ENCODE results near the gene MAP4K3. TPM values are rescaled to one million over a fixed set of nuclear protein-coding genes. Genes with fewer than 3 reads are reported as not detected.

The MAP4K3 gene
- polyA plus RNA-seq, 1 donor, result 36.9 TPM

DNA sequence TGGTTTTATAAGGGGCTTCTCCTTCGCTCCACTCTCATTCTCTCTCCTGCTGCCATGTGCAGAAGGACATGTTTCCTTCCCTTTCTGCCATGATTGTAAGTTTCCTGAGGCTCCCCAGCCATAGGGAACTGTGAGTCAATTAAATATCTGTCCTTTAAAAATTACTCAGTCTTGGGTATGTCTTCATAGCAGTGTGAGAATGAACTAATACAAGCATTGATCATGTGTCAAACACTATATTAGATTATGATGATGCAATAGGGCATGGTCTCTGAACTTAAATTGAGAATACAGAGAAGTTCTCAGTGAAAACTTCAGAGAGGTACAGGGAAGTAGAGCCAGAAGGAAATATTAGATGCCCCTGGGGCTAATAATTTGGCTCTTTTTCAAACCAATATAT lies 5.9 kb upstream of the MAP4K3 start:
- no peak for DNase-seq

DNA sequence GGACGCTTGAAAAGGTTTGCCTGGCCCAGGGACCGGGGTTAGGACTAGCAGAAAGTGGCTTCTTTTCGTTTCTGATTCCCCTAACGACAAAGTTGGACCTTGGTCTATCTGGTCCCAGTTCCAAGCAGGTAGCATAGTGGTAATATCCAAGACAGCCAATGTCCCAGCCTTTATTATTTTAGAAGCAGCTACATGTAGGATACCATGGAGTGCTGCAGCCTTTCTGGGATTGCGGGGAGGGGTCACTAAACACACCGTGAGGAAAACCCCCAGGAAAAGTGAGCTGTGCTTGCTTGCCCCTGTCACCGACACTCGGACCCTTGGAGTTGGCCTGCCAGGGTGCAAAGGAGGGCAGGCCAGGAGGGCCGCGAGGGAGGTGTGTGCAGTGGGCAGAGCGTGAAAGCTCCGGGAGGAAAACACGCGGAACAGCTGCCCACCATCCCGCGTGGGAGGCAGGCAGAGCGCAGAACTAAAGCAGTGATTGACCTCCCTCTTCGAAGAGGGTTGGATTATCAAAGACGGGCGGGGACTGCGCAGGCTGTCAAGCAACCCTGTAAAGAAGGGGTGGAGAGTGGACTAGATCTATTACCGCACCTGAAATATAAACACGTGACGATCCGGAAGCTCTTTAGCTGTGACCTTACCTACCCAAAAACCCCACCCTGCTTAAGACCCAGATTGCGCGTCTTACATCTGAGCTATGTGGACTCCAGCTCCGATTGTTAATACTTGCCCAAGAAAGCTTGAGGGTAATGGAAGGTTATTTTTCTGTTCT lies 624 bp upstream of the MAP4K3 start:
- peak; percentile 38 for DNase-seq

DNA sequence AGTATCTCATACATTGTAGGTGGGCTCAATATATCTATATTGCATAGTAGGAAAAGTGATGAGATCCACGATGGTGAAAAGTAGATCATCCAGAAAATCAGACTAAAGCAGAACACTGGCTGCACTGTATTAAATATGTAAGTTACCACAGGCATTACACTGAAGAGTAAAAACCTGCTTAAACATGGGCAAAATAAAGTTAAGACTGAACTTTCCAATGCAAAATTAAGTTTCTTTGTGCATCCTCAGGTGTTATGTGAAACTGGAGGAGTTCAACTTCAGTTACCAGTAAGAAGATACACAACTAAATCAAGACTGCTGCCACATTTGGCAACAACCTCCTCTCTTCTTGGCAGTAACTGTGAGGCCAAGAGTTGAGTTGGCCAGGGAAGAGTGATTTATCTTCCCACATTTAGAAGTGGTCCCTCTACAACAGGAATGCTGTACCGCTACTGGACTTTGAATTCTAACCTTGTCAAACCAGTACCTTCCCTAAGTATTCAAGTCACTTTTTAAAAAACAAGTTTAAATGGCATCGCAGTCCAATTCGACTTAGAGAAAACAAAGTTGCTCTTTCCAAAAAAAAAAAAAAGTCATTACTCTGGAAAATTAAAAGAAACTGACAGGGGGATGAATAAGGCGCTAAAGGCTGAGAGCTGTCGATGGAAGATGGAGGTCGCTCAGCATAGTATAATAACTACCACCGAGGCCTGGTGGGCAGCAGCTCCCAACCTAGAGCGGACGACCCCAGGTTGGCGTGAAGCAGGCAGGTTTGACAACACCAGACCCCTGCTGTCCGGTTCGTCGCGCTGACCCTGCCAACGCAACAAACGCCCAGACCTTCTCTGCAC lies 1.1 kb downstream of the MAP4K3 start:
- DNase-seq, result peak; percentile 41

DNA sequence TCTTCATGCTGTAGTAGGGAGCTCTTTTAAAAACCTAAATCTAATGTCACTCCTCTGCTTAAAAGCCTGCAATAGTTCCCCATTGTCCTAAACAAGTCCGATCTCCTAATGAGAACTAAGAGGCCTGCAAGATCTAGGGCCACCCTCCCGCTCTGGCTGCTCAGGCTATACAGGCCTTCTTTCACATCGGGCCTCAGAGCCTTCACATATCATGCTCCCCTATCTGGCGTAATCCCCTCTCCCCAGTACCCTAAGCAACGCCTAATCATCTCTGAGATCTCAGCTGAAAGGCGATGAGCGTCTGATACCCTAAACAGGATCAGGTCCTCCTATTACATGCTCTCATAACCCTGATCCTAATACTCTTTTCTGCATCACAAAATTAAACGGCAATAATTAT lies 1.9 kb downstream of the MAP4K3 start:
- DNase-seq, result no peak

DNA sequence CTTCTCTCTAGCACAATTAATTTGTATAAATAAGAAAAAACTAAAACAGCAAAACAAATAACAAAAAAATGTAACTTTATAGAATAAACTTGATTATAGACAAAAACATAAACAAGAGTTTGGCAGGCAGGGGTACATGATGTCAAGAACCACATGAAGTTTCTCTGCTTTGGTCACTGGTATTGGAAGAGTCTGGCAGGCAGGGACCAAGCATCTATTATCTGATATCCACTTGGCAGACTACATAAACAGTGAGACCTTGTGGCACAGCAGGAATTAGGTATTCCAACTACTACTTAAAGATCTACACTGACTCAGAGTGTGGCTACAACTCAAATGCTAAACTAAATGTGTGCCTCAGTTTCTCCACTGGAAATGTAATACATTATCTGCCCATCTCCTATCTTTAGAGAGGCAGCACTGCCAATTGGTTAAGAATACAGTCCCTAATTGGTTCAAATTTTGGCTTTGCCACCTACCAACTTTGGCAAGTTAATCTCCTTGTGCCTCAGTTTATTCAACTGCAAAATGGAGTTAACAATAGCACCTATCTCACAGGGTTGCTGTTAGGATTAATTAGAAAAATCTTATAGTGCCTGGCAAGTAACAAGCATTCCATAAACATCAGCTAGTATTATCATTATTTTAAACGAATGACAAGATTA lies 2.7 kb downstream of the MAP4K3 start:
- DNase-seq, result no peak

DNA sequence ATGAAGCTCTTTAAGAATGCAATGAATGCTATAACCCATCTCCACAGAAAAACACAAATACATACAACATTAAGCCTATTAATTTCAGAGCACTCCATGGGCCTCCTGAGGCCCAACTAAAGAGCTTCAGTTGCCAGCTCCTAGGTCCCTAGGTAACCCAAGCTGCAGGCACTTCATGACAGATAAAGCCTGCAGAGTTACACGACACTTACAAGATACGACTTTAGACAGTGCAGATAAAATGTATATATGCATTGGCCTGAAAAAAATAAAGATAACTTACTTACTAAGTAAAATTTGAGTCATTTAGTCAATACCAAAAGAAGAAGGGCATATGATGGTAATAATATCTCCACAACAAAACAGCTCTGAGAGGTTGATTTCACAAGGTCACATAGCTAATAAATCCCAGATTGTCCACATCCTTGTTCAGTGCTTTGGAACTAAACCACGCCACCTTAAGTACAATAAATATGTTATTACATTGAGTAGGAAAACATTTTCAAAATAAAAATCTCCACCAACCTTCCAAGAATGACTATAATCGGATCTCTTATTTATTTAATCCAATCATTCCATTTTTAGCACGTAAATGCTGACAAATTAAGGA lies 3.4 kb downstream of the MAP4K3 start:
- no peak for DNase-seq

DNA sequence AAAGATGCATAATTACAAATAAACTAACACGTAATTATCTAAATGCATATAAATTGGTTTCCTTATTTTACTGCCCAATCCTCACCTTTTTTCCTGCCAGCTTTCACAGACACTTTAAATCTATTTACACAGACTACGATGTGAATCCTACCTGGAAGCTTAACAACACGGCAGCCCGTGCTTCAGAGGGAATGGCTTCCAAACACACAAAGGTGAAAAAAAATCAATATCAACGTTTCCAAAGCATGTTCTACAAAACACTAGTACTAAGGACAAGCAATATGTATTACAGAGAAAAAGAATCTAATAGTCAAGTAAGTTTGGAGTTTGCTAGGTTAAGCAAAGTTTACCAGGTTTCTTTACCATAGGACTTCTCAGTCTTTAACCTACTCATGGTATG lies 4.4 kb downstream of the MAP4K3 start:
- DNase-seq, result no peak

DNA sequence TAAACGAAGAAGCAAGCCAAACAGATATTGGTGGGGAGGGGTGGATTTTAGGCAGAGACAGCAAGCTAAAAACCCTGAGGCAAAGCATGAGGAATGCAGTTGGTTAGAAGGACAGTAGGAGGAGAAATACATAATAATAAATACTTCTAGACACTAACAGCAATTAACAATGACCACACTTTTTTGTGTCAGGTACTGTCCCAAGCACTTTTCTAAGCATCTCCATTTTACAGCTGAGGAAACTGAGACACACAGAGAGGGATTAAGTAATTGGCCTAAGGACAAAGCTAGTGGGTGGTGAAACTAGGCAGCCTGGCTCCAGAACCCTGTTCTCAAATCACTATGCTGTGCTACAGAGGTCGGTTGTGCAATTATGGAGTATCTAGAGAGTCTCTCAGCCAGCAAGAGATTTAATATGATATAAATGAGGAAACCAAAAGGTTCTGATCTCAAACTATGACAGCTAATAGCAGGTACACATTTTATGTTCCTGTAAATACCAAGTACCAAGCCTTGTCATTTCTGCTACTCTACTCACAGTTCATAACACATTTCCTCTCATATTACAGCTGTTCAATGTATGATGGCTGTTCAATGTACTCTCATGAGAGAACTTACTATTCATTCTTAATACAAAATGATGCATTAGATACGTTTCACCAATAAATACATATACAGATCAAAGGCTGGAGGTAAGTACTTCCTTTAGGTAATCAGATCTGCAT lies 5.3 kb downstream of the MAP4K3 start:
- DNase-seq, result no peak

DNA sequence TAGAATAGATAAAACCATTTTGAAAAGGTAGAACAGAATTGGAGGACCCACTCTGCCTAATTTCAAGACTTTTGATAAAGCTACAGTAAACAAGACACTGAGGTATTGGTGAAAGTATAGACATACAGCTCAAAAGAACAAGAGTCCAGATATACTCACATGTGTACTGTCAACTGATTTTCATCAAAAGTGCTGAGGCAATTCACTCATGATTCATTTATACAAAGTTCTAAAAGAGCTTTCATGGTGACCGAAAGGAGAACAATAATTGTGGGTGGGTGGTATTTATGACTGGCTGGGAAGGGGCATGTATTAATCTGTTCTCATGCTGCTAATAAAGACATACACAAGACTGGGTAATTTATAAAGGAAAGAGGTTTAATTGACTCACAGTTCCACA lies 7.3 kb downstream of the MAP4K3 start:
- no peak for DNase-seq

DNA sequence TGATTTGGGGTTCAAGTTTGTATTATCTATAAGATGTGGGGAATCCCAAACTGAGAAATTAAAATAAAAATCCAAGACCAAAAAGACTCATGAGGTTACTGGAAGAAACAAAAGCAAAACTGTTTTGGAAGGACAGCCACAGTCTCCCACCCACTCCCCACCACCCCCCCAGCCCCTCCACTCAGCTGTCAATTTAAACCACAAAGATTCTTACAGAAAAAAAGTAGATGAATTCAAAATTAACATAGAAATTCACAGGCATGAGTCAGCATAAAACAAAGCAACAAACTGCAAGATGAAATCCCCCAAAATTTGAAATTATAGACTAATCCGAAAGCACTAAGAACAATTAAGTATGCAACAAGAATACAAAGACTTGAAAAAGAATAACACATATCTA lies 12.1 kb downstream of the MAP4K3 start:
- no peak for DNase-seq

DNA sequence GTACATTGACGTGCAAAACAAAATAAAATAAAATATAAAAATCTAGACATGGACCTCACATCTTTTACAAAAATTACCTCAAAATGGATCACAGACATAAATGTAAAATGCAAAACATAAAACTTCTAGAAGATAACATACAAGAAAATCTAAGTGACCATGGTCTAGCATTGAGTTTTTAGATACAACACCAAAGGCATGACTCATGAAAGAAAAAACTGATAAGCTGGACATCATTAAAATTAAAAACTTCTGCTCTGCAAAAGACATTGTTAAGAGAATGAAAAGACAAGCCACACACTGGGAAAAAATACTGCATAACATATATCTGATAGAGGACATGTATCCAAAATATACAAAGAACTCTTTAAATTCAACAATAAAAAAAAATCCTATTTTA lies 14.4 kb downstream of the MAP4K3 start:
- DNase-seq, result no peak

DNA sequence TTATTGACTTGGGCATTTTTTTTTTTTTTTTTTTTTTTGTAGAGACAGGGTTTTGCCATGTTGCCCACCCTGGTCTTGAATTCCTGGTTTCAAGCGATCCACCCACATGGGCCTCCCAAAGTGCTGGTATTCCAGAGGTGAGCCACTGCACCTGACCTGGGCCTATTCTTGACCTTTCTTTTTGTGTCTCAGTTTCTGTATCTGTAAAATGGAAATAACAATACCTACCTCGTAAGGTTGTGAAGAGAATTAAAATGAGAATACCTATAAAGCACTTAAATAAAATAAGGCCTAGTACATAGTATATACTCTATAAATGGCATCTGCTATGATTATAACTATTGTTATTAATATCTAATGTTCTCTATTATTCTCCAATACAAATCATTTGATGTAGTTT lies 15.7 kb downstream of the MAP4K3 start:
- DNase-seq, result no peak

DNA sequence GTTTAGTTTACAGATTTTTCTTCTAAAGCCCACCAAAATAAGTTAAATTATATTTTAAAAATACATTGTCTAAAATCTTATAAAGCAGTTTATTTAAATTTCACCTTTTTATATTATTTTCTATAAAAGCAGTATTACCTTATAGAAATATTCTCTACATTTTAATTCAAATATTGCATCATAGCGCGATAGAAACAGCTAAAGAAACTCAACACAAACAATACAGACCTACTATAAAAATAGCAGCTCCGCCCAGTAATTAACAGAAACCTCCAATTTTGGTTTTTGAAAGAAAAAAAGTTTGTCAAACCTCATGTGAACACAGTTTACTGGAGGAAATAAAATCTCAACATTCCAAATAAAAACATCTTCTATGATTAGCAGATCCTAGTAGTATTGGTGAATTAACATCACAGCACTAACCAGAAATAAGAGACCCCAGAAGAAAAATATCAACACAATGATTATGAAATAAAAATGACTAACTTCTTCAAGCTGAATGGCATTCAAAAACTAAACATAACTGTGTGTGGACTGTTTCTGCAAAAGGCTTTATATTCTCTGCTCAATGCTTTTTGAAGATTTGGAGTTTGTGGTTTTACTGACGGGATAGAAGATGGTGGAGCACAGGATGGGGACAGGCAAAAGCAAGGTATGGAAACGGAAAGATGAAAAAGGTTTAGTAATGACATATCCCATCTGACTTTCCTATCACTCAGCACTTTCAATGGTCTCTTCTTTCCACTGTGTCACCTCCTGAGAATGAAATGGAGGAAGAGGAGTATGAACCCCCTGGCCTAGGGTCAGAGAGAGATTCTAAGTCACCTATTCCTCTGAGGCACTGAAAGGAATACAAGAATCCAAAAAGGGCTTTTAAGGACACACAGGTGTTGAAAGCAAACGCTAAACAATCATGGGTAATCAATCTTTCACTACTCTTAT lies 17.5 kb downstream of the MAP4K3 start:
- no peak for DNase-seq

DNA sequence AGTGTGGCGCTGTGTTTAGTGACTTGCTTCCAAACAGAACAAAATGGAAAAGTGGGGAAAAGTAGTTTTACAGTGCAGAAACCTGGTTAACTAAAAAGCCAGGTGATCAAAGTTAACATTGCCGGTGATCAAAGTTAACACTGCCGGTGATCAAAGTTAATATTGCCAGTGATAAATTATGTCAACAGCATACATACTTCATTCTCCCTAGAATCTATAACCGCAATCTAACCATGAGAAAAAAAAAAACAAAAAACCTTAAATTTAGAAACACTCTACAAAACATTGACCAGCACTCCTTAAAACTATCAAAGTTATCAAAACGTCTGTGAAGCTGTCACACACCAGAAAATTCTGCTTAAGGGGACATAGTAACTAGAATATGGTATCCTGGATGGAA lies 18.6 kb downstream of the MAP4K3 start:
- no peak for DNase-seq

DNA sequence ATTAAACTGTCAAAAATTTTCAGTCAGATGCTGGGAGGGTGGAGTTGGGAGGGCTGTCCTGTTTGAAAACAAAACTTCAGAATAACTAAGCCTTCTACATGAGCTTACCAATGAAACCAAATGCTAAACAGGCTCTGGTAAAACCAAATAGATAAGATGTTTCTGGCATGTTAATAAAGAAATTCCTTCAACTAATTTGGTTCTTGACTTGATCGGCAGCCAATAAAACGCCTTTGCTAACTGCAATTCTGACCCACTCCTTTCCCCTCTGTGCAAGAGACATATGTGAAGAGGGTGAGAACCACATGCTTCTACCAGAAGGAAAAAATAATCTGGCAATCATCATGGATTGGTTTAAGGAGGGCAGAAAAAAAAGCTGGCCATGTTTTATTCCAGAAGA lies 20.9 kb downstream of the MAP4K3 start:
- DNase-seq, result no peak

DNA sequence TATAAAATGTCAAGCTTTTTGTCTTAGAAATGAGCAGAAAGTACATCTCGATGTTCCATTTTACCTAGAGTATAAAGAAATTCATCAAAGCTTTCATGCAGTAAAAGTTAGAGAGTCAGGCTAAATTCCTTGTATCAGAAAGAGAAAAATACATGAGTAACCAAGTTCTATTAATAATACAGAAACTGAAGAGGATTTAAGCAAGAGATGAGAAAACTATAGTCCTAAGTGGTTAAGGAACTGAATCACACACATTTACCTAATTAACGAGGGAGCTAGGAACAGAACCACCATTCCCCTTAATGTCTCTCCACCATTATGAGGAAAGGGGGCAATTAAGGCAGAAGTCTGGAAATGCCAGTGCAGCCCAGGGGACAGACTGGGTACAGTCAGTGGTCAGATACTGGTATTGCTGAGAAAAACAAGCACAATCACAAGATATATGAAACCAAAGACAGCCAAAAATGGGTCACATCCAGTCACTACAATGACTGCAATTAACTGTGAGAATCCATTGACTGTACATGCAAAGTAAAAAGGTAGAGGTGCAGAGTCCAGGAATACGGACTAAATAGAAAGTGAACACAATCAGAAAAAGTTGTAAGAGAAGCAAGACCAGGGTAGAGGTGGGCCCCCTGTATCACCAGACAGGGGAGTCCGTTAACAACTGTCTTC lies 23.9 kb downstream of the MAP4K3 start:
- no peak for DNase-seq

DNA sequence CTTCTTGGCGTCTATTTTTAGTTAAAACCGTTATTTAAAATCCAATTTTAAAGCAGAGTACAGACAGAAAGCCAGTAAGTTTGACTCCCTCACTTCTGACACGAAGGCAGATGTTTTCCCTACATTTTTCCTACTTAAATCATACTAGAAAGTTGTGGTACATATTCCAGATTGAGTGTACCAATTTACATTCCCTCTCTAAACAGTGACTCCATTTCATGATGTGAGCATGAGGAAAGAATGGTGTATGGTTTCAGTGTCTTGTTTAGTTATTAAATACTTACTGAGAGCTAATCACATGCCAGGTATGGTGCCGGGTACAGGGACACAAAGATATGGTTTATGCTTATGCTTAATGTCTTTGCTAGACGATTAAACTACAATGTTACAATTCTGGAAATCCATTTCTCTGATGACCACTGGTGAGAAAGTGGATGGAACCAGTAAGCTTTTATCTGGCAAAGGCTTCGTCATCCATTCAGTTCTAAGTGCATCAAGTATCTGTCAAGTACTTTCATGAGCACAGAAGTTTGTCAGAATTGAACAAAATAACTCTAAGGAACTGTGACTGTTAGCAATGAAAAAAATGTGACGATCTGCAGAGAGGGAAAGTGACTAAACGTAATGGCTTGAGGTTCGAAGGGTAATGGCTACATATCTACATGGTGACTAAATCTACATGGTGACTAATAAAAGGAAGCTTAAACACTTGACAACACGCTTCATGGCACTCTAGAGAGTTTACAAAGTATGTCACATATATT lies 25.7 kb downstream of the MAP4K3 start:
- DNase-seq, result no peak

DNA sequence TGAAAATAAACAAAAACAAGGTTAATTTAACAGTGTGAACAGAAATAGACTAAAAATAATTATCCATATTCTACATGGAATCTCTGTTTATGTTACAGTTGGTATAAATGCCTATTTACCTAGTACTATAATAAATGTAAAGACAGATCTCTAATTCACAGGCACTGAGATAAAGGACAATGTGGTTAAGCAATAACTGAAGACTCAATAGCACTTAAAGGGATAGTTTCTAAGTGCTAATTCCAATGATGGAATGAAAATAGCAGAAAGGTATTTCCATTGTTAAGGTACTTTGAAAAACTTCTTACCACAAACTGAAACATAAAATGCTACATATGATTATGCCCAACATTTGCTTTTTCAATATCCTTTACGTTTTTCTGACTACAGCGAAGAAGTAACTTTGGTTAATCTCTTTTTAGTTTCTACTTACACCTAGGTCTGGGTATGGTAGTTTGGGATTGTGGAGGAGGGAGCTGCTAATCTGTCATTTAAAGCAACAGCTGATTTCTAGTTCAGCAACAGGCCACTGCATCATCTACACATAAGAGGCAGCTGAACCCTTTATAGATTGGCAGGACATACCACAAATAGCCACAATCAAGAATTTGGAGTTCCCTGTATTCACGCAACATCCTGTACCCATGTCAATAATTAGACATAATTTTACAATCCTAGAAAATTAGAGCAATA lies 27.2 kb downstream of the MAP4K3 start:
- no peak for DNase-seq

All from hindlimb muscle (tissue), 1 donor.